Activated CD8-positive, alpha-beta T cell treated with anti-CD3 and anti-CD28 coated beads, Interleukin-2, amount 10 ng/mL, durations not matched to agents 7 days and 5 days (primary cell): ENCODE measurements around the gene TMEM178A. TPM values are rescaled to one million over a fixed set of nuclear protein-coding genes. Genes with fewer than 3 reads are reported as not detected.
"Not testable (repeated sequence)": the region's sequence is repeated elsewhere in the genome, so short reads cannot be mapped to it uniquely, and the experiment has no call there.

ENCODE experiments used
- ATAC-seq: fragments of 150-1000 bp; cut with Tn5 transposase; one replicate; pipeline ENCODE4 v1.10.0; 2021; ENCODE audit warnings: moderate library complexity
- CTCF ChIA-PET: fragments of 350-600 bp; sonication (Branson Sonifier 250); formaldehyde crosslinking; loops from one replicate; lab custom pipeline; 2021; ENCODE audit warnings: antibody characterized with exemption; lab: Charles Lee
- POLR2A ChIA-PET: fragments of 350-600 bp; sonication (Branson Sonifier 250); formaldehyde crosslinking; loops from one replicate; lab custom pipeline; 2021; ENCODE audit warnings: antibody characterized with exemption; lab: Charles Lee
- DNase-seq: peaks from one replicate; pipeline ENCODE4 v3.0.0-alpha.2; 2020
- H3K27ac Mint-ChIP-seq: one replicate; pipeline ENCODE4 v1.8.0; 2021; ENCODE audit warnings: mild to moderate bottlenecking, mixed read lengths
- H3K27me3 Mint-ChIP-seq: one replicate; pipeline ENCODE4 v1.8.0; 2021; ENCODE audit warnings: low read depth, mixed read lengths
- H3K36me3 Mint-ChIP-seq: one replicate; pipeline ENCODE4 v1.8.0; 2021; ENCODE audit warnings: low read depth, mixed read lengths
- H3K4me1 Mint-ChIP-seq: one replicate; pipeline ENCODE4 v1.8.0; 2021; ENCODE audit warnings: low read depth, mixed read lengths
- H3K4me3 Mint-ChIP-seq: one replicate; pipeline ENCODE4 v1.8.0; 2021; ENCODE audit warnings: mild to moderate bottlenecking, mixed read lengths
- H3K9me3 Mint-ChIP-seq: one replicate; pipeline ENCODE4 v1.8.0; 2022; ENCODE audit warnings: mixed read lengths; ENCODE audit not compliant: insufficient read depth
- total RNA-seq, 2 experiments: library from RNA; stranded (reverse); gene quantifications; one replicate each; pipeline ENCODE4 v1.2.3, GENCODE V29; 2021

Gene TMEM178A
- total RNA-seq, 2 experiments from 2014 or later: not detected

DNA sequence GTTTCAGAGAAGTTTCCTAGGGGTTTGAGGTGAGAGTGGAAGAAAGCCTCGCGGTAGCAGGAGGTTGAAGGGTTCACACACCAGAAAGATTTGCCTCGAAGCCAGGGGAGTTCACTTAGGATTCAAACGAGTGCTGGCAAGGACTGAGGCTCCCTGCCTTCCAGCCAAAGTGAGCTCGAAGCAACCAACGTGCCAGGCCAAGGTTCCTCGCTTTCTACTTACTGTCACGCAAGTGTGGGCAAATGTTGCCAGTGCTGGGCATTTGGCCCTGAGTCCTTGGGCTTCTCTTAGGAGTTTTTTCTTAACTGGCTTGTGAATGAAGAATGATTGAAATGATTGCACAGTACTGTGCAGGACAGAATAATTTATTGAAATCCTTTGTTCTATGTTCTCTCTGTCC lies 53.6 kb downstream of the TMEM178A start:
- peaks cover 17% of the 10 kb centered on the region for H3K27me3 Mint-ChIP-seq

DNA sequence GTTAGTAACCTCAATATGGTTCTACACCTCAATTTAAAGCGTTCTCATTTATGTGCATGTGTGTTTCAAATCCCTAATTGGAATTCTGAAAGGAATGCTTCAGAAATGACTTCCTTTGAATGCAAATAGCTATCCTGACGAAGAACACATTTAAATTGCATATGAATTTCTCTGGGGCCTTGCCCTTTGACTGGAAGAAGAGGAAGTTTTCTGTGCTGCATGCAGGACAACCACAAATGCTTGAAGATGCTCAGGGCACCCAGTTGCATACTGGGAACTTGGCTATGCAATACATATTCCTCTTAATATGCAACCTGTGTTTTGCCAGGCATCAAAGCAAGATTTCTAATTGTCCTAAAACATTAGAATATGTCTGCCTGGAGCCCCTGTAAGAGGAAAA lies 55.3 kb downstream of the TMEM178A start:
- ATAC-seq: no peak
- CTCF ChIA-PET: interaction anchor here (2.4 kb wide), 1 partner anchor 9 kb away, joined by 13 read pairs; no protein-coding TSS in a partner anchor
- H3K4me1 Mint-ChIP-seq: no peaks in the 10 kb centered on the region
- POLR2A ChIA-PET: no interaction called here
- H3K9me3 Mint-ChIP-seq: no peaks in the 10 kb centered on the region
- H3K4me3 Mint-ChIP-seq: no peak overlapping the region
- no peak overlapping the region for H3K27ac Mint-ChIP-seq
- no peak for DNase-seq
- H3K36me3 Mint-ChIP-seq: no peaks in the 10 kb centered on the region
- peaks cover 11% of the 10 kb centered on the region for H3K27me3 Mint-ChIP-seq

More for the DNA sequence above, 53.6 kb downstream of the TMEM178A start:
- no peak for DNase-seq
- Mint-ChIP-seq H3K9me3 (no peaks in the 10 kb centered on the region), H3K36me3 (no peaks in the 10 kb centered on the region), H3K4me1 (no peaks in the 10 kb centered on the region), H3K4me3 (no peak overlapping the region), H3K27ac (no peak overlapping the region)
- no peak for ATAC-seq
- ChIA-PET POLR2A (no interaction called here), CTCF (interaction anchor here (2.4 kb wide), 1 partner anchor 11 kb away, joined by 13 read pairs; no protein-coding TSS in a partner anchor)

DNA sequence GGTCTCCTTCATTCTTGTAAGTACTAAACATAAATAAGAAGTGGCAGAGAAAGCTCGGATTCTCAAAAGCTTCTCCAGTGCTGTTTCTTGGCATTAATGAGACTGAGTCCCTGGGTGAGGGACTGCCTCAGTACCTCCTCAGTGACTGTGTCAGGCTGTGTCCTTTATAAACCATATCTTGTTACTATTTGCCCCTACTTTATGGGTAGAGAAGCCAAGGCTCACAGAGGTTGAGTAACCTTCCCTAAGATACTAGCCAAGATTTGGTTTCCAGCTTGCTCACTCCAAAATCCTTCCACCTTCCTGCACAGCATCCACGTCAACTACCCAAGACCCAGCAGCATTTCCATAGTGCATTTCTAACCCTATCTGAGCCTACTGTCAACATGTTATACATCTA lies 57.8 kb downstream of the TMEM178A start:
- POLR2A ChIA-PET: no interaction called here
- DNase-seq: no peak
- H3K27me3 Mint-ChIP-seq: peaks cover 11% of the 10 kb centered on the region
- H3K36me3 Mint-ChIP-seq: peaks cover 2% of the 10 kb centered on the region
- H3K9me3 Mint-ChIP-seq: no peaks in the 10 kb centered on the region
- H3K4me3 Mint-ChIP-seq: no peak overlapping the region
- H3K27ac Mint-ChIP-seq: no peak overlapping the region
- peaks cover 4% of the 10 kb centered on the region for H3K4me1 Mint-ChIP-seq
- CTCF ChIA-PET: no interaction called here
- no peak for ATAC-seq

DNA sequence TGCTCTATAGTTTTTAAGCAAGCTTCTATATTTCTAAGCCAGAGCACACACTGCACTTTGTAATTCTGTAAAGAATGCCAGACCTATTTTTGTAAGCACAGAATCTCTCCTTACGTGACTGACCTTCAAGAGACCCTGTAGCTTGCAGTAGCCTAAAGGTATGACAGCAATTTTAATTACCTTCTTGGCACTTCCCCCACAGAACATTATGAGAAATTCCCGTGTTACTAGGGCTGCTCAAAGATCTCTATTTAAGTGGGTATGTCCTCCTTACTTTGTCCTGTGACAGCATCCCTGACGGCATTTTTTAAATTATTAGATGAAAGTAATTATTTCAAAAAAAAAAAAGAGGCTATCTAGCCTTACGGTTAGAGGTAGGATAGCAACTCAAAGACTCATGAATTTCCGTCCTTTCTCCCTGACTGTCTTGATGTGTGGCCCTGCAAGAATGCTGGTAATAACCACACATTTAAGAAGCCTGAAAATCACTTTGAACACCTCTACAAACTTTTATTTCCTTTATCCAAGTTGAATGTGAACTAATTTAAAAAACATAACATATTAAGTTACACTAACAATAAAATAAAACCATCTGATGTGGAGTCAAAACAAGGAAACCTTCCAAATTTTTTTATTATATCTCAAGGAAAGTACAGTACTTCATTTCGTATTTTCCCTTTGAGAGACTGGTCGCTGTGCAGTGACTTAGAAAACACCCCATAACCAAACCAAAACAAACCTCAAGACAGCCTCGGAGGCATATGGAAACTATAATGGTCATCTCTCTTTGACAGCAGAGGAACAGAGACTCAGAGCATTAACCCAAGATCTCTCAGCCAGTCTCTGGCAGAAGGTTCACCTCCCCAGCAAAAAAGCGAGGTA lies 58.5 kb downstream of the TMEM178A start:
- peaks cover 2% of the 10 kb centered on the region for H3K36me3 Mint-ChIP-seq
- ATAC-seq: no peak
- ChIA-PET CTCF (no interaction called here), POLR2A (no interaction called here)
- H3K4me3 Mint-ChIP-seq: no peak overlapping the region
- no peaks in the 10 kb centered on the region for H3K9me3 Mint-ChIP-seq
- no peak for DNase-seq
- H3K4me1 Mint-ChIP-seq: peaks cover 7% of the 10 kb centered on the region
- H3K27ac Mint-ChIP-seq: no peak overlapping the region
- H3K27me3 Mint-ChIP-seq: peaks cover 11% of the 10 kb centered on the region

DNA sequence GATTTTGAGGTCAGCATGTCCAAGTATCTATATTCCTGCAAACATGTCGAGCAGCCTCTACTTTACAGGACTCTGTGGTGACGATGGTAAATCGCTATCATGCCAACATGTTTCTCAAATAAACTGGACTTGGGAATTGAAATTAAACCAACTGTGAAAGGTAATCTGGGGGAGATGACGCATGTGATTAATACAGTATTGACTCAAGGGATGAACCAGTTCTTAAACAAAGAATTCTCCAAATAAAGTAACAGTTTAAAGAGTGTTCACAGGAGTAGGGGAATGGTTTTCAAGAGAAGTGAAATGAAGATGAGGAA lies 59.1 kb downstream of the TMEM178A start:
- Mint-ChIP-seq H3K36me3 (peaks cover 2% of the 10 kb centered on the region), H3K4me1 (peaks cover 7% of the 10 kb centered on the region), H3K27ac (no peak overlapping the region), H3K9me3 (no peaks in the 10 kb centered on the region), H3K4me3 (no peak overlapping the region), H3K27me3 (peaks cover 11% of the 10 kb centered on the region)
- CTCF ChIA-PET: no interaction called here
- DNase-seq (no peak), ATAC-seq (no peak)
- POLR2A ChIA-PET: no interaction called here

DNA sequence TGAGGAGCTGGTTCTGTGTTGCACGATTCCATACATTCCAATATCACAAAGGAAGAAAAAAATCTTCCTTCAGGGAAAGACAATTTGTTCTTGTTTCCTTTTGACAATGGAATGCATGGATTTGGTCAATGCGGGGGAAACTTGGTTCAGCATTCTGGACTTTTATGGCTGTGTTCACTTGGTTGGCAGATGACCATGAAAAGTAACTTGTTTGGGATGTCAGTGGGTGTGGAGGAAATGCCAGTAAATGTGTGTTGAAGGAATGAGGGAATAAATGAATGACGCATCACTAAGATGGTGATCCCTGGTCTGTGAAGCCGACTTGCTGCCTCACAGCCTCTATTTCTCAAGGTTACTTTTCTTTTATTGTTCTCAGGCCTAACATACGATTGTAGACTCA lies 59.7 kb downstream of the TMEM178A start:
- H3K4me1 Mint-ChIP-seq: peaks cover 7% of the 10 kb centered on the region
- no peak overlapping the region for H3K4me3 Mint-ChIP-seq
- H3K27me3 Mint-ChIP-seq: peaks cover 9% of the 10 kb centered on the region
- ChIA-PET CTCF (no interaction called here), POLR2A (no interaction called here)
- H3K36me3 Mint-ChIP-seq: peaks cover 2% of the 10 kb centered on the region
- no peak for DNase-seq
- H3K27ac Mint-ChIP-seq: no peak overlapping the region
- no peak for ATAC-seq
- no peaks in the 10 kb centered on the region for H3K9me3 Mint-ChIP-seq

DNA sequence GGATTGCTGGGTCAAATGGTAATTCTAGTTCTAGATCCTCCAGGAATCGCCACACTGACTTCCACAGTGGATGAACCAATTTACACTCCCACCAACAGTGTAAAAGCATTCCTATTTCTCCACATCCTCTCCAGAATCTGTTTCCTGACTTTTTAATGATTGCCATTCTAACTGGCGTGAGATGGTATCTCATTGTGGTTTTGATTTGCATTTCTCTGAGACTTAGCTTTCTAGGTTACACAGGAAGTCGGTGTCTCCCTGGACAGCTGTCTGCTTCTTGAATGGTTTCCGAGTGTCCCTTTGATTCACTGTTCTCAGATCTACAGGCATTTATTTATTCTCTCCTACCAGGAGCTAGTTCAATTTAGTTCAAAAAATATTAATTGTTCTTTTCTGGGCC lies 62.4 kb downstream of the TMEM178A start:
- DNase-seq, H3K36me3 Mint-ChIP-seq, H3K27me3 Mint-ChIP-seq, POLR2A ChIA-PET, ATAC-seq, H3K9me3 Mint-ChIP-seq, H3K27ac Mint-ChIP-seq, H3K4me1 Mint-ChIP-seq, H3K4me3 Mint-ChIP-seq: not testable (repeated sequence)
- CTCF ChIA-PET: interaction anchor here (0.8 to 6.6 kb wide), 5 partner anchors 21 to 350 kb away, joined by 3 to 77 read pairs (median 3); no protein-coding TSS in a partner anchor

DNA sequence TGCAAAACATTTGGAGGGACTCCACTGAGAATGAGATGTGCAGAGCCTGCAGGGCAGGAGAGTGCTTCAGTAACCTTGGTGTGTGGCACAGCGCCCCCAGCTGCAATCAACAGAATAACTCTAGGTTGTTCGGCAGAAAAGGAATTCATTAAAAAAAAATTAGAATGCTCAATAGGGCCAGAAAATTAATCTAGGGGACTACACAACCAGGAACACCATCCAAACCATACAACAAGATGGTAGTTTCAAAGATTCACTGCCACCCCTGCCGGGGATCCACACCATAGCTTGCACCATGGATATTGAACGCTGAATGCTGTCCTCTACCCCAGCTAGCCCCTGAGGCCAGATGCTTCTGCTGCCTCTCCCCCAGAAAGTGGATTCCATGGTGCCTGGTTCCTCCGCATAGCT lies 63.2 kb downstream of the TMEM178A start:
- H3K36me3 Mint-ChIP-seq: peaks cover 5% of the 10 kb centered on the region
- H3K27ac Mint-ChIP-seq: no peak overlapping the region
- H3K9me3 Mint-ChIP-seq: no peaks in the 10 kb centered on the region
- H3K4me3 Mint-ChIP-seq: no peak overlapping the region
- no peaks in the 10 kb centered on the region for H3K27me3 Mint-ChIP-seq
- DNase-seq (peak; percentile 43), ATAC-seq (no peak)
- ChIA-PET POLR2A (no interaction called here), CTCF (interaction anchor here (0.7 to 6.6 kb wide), 12 partner anchors 9 to 499 kb away, joined by 3 to 77 read pairs (median 6); no protein-coding TSS in a partner anchor)
- peaks cover 7% of the 10 kb centered on the region for H3K4me1 Mint-ChIP-seq

DNA sequence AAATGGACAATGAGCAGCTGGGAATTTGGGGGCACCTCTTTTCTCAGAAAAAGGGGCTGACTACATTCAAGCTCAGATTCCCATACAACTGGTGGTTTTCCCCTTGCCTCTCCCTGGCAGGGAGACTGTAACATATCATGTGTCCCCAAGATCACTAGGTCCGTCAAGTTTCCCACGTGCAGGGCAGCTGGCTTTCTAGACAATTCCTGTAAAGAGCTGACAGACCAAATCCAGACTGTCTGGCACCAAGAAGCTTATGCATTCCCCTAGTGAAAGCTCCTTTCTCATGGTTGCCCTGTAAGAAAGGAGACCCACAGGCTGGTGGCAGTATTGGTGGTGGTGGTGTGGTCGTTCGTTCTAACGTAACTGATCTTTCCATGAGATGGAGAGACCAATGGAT lies 64.6 kb downstream of the TMEM178A start:
- DNase-seq (no peak), ATAC-seq (no peak)
- CTCF ChIA-PET: interaction anchor here (0.5 to 6.6 kb wide), 23 partner anchors 8 to 783 kb away, joined by 3 to 77 read pairs (median 4); partner anchors contain the start of gene MAP4K3
- H3K27me3 Mint-ChIP-seq: no peaks in the 10 kb centered on the region
- H3K4me3 Mint-ChIP-seq: no peak overlapping the region
- POLR2A ChIA-PET: no interaction called here
- peaks cover 7% of the 10 kb centered on the region for H3K4me1 Mint-ChIP-seq
- no peak overlapping the region for H3K27ac Mint-ChIP-seq
- no peaks in the 10 kb centered on the region for H3K9me3 Mint-ChIP-seq
- peaks cover 14% of the 10 kb centered on the region for H3K36me3 Mint-ChIP-seq

DNA sequence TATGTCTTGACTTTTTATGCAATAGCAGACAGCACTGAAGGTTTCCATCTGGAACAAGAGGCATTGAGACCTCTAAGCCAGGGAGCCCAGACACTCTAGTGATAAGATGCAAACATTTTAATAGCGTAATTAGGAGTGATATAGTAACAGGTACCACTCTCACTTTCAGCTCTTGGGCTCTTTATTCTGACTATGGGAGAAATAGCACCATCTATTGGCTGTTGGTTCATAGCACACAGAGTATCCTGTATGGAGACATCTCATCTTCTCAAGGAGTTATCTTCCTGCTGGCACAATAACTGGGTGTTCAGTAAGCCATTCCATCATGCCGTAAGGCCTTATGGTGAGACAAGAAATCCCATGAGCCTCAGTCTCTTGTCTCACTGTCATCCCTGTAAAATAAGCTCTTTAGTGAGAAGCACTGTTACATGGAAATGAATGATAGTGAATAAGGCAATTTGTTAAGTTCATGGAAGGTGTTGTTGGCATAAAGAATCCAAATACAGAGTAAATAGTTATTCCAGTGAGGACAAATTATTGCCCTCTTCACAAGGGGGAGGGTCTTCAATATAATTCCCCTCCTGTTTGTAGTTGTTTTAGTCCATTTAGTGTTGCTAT lies 65.1 kb downstream of the TMEM178A start:
- Mint-ChIP-seq H3K27ac (no peak overlapping the region), H3K4me1 (peaks cover 7% of the 10 kb centered on the region), H3K4me3 (no peak overlapping the region), H3K27me3 (no peaks in the 10 kb centered on the region), H3K36me3 (peaks cover 20% of the 10 kb centered on the region), H3K9me3 (no peaks in the 10 kb centered on the region)
- ChIA-PET CTCF (interaction anchor here (0.6 to 6.6 kb wide), 20 partner anchors 11 to 783 kb away, joined by 3 to 77 read pairs (median 4); partner anchors contain the start of gene MAP4K3), POLR2A (no interaction called here)
- ATAC-seq: peak; percentile 51
- DNase-seq: no peak

DNA sequence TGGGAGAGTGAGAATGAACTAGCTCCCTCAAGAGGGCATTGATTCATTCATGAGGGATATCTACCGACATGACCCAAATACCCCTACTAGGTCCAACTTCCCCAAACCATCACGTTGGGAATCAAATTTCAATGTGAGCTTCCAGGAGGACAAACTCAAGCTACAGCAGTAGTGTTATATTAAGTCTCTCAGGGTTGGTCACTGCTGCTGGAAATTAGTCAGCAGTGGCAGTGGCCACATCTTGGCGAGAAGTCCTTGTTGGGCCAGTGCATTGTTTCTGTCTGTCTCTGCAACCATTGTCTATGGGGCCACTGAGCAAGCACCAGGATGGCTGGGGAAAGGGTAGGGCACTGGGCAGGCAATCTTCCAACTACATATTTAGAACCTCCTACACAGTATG lies 65.8 kb downstream of the TMEM178A start:
- ATAC-seq (no peak), DNase-seq (no peak)
- Mint-ChIP-seq H3K9me3 (no peaks in the 10 kb centered on the region), H3K4me3 (no peak overlapping the region), H3K27ac (no peak overlapping the region), H3K27me3 (no peaks in the 10 kb centered on the region), H3K36me3 (peaks cover 27% of the 10 kb centered on the region), H3K4me1 (peaks cover 7% of the 10 kb centered on the region)
- POLR2A ChIA-PET: no interaction called here
- CTCF ChIA-PET: interaction anchor here (1.7 to 6.6 kb wide), 4 partner anchors 10 to 353 kb away, joined by 4 to 77 read pairs (median 11); no protein-coding TSS in a partner anchor

DNA sequence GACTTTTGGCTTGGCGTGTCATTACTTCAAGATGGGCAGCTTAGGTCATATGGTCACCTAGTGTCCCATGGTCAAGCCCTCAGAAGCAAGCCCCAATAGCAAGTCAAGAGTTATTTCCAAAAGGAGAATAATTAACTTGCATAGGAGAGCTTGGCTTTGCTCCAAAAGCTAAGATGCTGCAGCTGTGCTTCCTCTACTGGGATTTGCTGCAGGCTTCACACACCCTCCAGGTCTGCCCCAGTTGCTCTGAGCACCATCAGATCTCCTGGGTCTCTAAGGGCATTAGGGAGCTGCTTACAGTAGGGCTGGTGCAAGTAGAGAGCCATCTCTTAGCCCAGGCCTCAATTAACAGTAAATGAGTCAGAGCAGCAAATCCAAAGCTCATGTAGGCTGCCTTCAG lies 66.8 kb downstream of the TMEM178A start:
- Mint-ChIP-seq H3K4me1 (peaks cover 7% of the 10 kb centered on the region), H3K36me3 (peaks cover 33% of the 10 kb centered on the region), H3K9me3 (no peaks in the 10 kb centered on the region), H3K27me3 (no peaks in the 10 kb centered on the region), H3K4me3 (no peak overlapping the region), H3K27ac (no peak overlapping the region)
- ChIA-PET CTCF (interaction anchor here (0.9 to 6.6 kb wide), 2 partner anchors 221 to 354 kb away, joined by 3 to 77 read pairs; no protein-coding TSS in a partner anchor), POLR2A (no interaction called here)
- no peak for DNase-seq
- ATAC-seq: no peak
